WTC11 (cell line): ENCODE measurements around the gene SEMA6D. TPM values are rescaled to one million over a fixed set of nuclear protein-coding genes. Genes with fewer than 3 reads are reported as not detected.

Experiments
- ATAC-seq: fragments of 200-7000 bp; cut with Tn5 transposase; 2 replicates; pipeline ENCODE4 v1.10.0; 2021; ENCODE audit warnings: mild to moderate bottlenecking, moderate library complexity
- CTCF ChIA-PET: fragments of 300-600 bp; sonication (Branson Sonifier 250); formaldehyde crosslinking; loops from one replicate; lab custom pipeline; 2021; ENCODE audit warnings: antibody characterized with exemption; lab: Charles Lee
- POLR2A ChIA-PET: fragments of 350-600 bp; sonication (Branson Sonifier 250); formaldehyde crosslinking; loops from one replicate; lab custom pipeline; 2021; ENCODE audit warnings: antibody characterized with exemption; lab: Charles Lee
- DNase-seq: peaks from one replicate; pipeline ENCODE4 v3.0.0; 2021; ENCODE audit warnings: low spot score
- H3K27ac Mint-ChIP-seq: 2 replicates; pipeline ENCODE4 v1.8.0; 2021; ENCODE audit warnings: mixed read lengths
- H3K27me3 Mint-ChIP-seq: 2 replicates; pipeline ENCODE4 v1.8.0; 2021; ENCODE audit warnings: low read depth, mild to moderate bottlenecking, moderate library complexity, mixed read lengths
- H3K36me3 Mint-ChIP-seq: 2 replicates; pipeline ENCODE4 v1.8.0; 2021; ENCODE audit warnings: mixed read lengths
- H3K4me1 Mint-ChIP-seq: 2 replicates; pipeline ENCODE4 v1.8.0; 2022; ENCODE audit warnings: mixed read lengths
- H3K4me3 Mint-ChIP-seq: 2 replicates; pipeline ENCODE4 v1.8.0; 2021; ENCODE audit warnings: mild to moderate bottlenecking, moderate library complexity, mixed read lengths
- H3K9me3 Mint-ChIP-seq: 2 replicates; pipeline ENCODE4 v1.8.0; 2021; ENCODE audit warnings: mixed read lengths
- ESRRA ChIP-seq: sonication (generic); formaldehyde crosslinking; IDR thresholded peaks from 2 replicates; pipeline ENCODE4 v1.8.1; 2022; ENCODE audit warnings: mild to moderate bottlenecking, missing genetic modification reagents, borderline replicate concordance
- ETV6 ChIP-seq: sonication (generic); formaldehyde crosslinking; IDR thresholded peaks from 2 replicates; pipeline ENCODE4 v1.8.1; 2022; ENCODE audit warnings: mild to moderate bottlenecking, missing genetic modification reagents
- FOXP1 ChIP-seq: sonication (generic); formaldehyde crosslinking; IDR thresholded peaks from 2 replicates; pipeline ENCODE4 v1.8.0; 2022; ENCODE audit warnings: missing genetic modification reagents, mild to moderate bottlenecking, moderate library complexity, borderline replicate concordance
- GRHL2 ChIP-seq: fragments of 250-450 bp; sonication (Bioruptor Pico); IDR thresholded peaks from 2 replicates; pipeline ENCODE4 v1.8.0; 2022; ENCODE audit warnings: mild to moderate bottlenecking, moderate library complexity; ENCODE audit not compliant: insufficient replicate concordance, severe bottlenecking
- NR2C2 ChIP-seq: sonication (generic); formaldehyde crosslinking; IDR thresholded peaks from 2 replicates; pipeline ENCODE4 v1.8.0; 2022; ENCODE audit warnings: mild to moderate bottlenecking, missing genetic modification reagents
- OVOL2 ChIP-seq: fragments of 250-450 bp; sonication (Bioruptor Pico); IDR thresholded peaks from 2 replicates; pipeline ENCODE4 v1.9.0; 2021; ENCODE audit warnings: mild to moderate bottlenecking, borderline replicate concordance
- ZNF138 ChIP-seq: sonication (generic); formaldehyde crosslinking; conservative IDR thresholded peaks from 2 replicates; pipeline ENCODE4 v1.8.1; 2022; ENCODE audit warnings: mild to moderate bottlenecking, moderate library complexity, missing genetic modification reagents
- ZNF232 ChIP-seq: sonication (generic); formaldehyde crosslinking; IDR thresholded peaks from 2 replicates; pipeline ENCODE4 v1.8.0; 2022; ENCODE audit warnings: mild to moderate bottlenecking, missing genetic modification reagents
- ZNF423 ChIP-seq: fragments of 250-450 bp; sonication (Bioruptor Pico); IDR thresholded peaks from 2 replicates; pipeline ENCODE4 v2.1.2; 2022; ENCODE audit warnings: mild to moderate bottlenecking, moderate library complexity
- ZNF671 ChIP-seq: fragments of 250-450 bp; sonication (Bioruptor Pico); IDR thresholded peaks from 2 replicates; pipeline ENCODE4 v1.8.0; 2021; ENCODE audit warnings: mild to moderate bottlenecking
- total RNA-seq: library from RNA; stranded (reverse); gene quantifications from 3 replicates; pipeline ENCODE4 v1.2.3, GENCODE V29; 2021
- TF ChIP-seq, protein P1 (sequence below): fragments of 200-600 bp; IDR thresholded peaks from 2 replicates; pipeline ENCODE4 v1.8.0; 2022; ENCODE audit warnings: antibody characterized with exemption
- TF ChIP-seq, protein P2 (sequence below): sonication (generic); formaldehyde crosslinking; IDR thresholded peaks from 2 replicates; pipeline ENCODE4 v1.8.0; 2023; ENCODE audit warnings: missing genetic modification reagents
- TF ChIP-seq, protein P3 (sequence below): fragments of 250-450 bp; sonication (Bioruptor Pico); IDR thresholded peaks from 2 replicates; pipeline ENCODE4 v1.8.0; 2021; ENCODE audit warnings: mild to moderate bottlenecking
- TF ChIP-seq, protein P4 (sequence below): sonication (generic); formaldehyde crosslinking; IDR thresholded peaks from 2 replicates; pipeline ENCODE4 v1.8.1; 2022; ENCODE audit warnings: mild to moderate bottlenecking, moderate library complexity, missing genetic modification reagents
- TF ChIP-seq, protein P5 (sequence below): sonication (generic); formaldehyde crosslinking; IDR thresholded peaks from 2 replicates; pipeline ENCODE4 v1.8.1; 2023; ENCODE audit warnings: mild to moderate bottlenecking, missing genetic modification reagents, moderate library complexity
- TF ChIP-seq, protein P6 (sequence below): sonication (generic); formaldehyde crosslinking; IDR thresholded peaks from 2 replicates; pipeline ENCODE4 v1.8.1; 2022; ENCODE audit warnings: mild to moderate bottlenecking, missing genetic modification reagents, moderate library complexity, borderline replicate concordance

Gene SEMA6D
- total RNA-seq, 1 experiment from 2014 or later = 2.6 TPM

DNA sequence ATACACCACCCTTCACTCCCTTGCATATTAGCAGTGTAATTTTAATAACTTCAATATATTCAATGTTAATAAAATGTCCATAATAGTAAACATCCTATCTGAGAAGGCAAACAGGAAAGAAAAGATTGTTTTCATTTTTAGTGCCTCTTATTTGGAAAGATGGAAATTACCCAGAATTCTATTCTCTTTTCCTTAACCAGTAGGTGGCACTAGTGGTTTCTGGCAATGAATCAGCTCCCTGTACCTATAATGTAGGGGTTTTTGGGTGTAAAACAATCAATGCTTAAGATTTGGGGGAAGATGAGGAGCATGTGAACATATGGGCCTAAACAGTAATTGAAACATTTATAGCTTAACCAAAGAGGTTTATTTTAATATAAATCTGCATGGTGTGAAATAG lies 5.7 kb upstream of the SEMA6D start:
- ATAC-seq (no peak), DNase-seq (no peak)
- H3K27ac Mint-ChIP-seq = no peak overlapping the region
- TF ChIP-seq, protein P1, sequence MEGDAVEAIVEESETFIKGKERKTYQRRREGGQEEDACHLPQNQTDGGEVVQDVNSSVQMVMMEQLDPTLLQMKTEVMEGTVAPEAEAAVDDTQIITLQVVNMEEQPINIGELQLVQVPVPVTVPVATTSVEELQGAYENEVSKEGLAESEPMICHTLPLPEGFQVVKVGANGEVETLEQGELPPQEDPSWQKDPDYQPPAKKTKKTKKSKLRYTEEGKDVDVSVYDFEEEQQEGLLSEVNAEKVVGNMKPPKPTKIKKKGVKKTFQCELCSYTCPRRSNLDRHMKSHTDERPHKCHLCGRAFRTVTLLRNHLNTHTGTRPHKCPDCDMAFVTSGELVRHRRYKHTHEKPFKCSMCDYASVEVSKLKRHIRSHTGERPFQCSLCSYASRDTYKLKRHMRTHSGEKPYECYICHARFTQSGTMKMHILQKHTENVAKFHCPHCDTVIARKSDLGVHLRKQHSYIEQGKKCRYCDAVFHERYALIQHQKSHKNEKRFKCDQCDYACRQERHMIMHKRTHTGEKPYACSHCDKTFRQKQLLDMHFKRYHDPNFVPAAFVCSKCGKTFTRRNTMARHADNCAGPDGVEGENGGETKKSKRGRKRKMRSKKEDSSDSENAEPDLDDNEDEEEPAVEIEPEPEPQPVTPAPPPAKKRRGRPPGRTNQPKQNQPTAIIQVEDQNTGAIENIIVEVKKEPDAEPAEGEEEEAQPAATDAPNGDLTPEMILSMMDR = peak; percentile 42; the same call in 1 of the 2 replicates
- no peak for TF ChIP-seq ZNF232 (CRISPR knock-in tag)
- H3K4me1 Mint-ChIP-seq = peaks cover 21% of the 10 kb centered on the region
- no peaks in the 10 kb centered on the region for H3K9me3 Mint-ChIP-seq
- POLR2A ChIA-PET = no interaction called here
- peaks cover 18% of the 10 kb centered on the region for H3K27me3 Mint-ChIP-seq
- H3K36me3 Mint-ChIP-seq = no peaks in the 10 kb centered on the region
- no peak overlapping the region for H3K4me3 Mint-ChIP-seq
- CTCF ChIA-PET = interaction anchor here (0.5 to 2.9 kb wide), 25 partner anchors 10 to 642 kb away, joined by 3 to 28 read pairs (median 3); no protein-coding TSS in a partner anchor

DNA sequence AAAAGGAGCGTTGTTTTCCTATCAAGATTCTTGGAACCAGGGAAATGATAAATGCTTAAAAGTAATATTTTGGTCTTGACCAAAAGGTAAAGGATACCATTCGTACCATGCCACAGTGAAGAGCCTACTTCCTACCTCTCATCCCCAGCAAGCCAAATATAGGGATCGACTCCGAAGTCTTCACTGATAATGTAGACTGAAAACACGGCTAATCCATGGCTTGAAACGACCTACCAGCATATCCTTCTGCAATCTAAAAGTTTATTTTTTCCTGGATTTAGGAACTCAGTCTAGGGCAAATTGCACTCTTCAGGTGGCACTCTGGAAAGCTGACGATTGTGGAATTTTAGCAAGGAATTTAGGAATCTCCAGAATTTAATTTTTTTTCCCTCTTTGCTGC lies 1.9 kb upstream of the SEMA6D start:
- CTCF ChIA-PET = interaction anchor here (3.5 to 3.9 kb wide), 3 partner anchors 244 to 519 kb away, joined by 13 to 26 read pairs (median 19); no protein-coding TSS in a partner anchor
- POLR2A ChIA-PET = no interaction called here
- Mint-ChIP-seq H3K4me1 (peaks cover 40% of the 10 kb centered on the region), H3K9me3 (no peaks in the 10 kb centered on the region), H3K36me3 (no peaks in the 10 kb centered on the region), H3K4me3 (peak overlapping the region; percentile 30; the same call in 1 of the 2 replicates), H3K27me3 (peaks cover 39% of the 10 kb centered on the region)
- no peak for DNase-seq
- TF ChIP-seq, protein P2, sequence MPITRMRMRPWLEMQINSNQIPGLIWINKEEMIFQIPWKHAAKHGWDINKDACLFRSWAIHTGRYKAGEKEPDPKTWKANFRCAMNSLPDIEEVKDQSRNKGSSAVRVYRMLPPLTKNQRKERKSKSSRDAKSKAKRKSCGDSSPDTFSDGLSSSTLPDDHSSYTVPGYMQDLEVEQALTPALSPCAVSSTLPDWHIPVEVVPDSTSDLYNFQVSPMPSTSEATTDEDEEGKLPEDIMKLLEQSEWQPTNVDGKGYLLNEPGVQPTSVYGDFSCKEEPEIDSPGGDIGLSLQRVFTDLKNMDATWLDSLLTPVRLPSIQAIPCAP (CRISPR knock-in tag) = no peak
- TF ChIP-seq, protein P3, sequence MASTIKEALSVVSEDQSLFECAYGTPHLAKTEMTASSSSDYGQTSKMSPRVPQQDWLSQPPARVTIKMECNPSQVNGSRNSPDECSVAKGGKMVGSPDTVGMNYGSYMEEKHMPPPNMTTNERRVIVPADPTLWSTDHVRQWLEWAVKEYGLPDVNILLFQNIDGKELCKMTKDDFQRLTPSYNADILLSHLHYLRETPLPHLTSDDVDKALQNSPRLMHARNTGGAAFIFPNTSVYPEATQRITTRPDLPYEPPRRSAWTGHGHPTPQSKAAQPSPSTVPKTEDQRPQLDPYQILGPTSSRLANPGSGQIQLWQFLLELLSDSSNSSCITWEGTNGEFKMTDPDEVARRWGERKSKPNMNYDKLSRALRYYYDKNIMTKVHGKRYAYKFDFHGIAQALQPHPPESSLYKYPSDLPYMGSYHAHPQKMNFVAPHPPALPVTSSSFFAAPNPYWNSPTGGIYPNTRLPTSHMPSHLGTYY (CRISPR knock-in tag) = no peak
- TF ChIP-seq, protein P4, sequence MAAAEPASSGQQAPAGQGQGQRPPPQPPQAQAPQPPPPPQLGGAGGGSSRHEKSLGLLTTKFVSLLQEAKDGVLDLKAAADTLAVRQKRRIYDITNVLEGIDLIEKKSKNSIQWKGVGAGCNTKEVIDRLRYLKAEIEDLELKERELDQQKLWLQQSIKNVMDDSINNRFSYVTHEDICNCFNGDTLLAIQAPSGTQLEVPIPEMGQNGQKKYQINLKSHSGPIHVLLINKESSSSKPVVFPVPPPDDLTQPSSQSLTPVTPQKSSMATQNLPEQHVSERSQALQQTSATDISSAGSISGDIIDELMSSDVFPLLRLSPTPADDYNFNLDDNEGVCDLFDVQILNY (CRISPR knock-in tag) = no peak
- TF ChIP-seq, protein P5, sequence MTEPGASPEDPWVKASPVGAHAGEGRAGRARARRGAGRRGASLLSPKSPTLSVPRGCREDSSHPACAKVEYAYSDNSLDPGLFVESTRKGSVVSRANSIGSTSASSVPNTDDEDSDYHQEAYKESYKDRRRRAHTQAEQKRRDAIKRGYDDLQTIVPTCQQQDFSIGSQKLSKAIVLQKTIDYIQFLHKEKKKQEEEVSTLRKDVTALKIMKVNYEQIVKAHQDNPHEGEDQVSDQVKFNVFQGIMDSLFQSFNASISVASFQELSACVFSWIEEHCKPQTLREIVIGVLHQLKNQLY = no peak
- TF ChIP-seq, protein P1 = no peak
- TF ChIP-seq GRHL2 (CRISPR knock-in tag) = no peak
- no peak for TF ChIP-seq ZNF423 (CRISPR knock-in tag)
- TF ChIP-seq OVOL2 (CRISPR knock-in tag) = no peak
- TF ChIP-seq FOXP1 (CRISPR knock-in tag) = no peak
- no peak for TF ChIP-seq NR2C2 (CRISPR knock-in tag)
- TF ChIP-seq, protein P6, sequence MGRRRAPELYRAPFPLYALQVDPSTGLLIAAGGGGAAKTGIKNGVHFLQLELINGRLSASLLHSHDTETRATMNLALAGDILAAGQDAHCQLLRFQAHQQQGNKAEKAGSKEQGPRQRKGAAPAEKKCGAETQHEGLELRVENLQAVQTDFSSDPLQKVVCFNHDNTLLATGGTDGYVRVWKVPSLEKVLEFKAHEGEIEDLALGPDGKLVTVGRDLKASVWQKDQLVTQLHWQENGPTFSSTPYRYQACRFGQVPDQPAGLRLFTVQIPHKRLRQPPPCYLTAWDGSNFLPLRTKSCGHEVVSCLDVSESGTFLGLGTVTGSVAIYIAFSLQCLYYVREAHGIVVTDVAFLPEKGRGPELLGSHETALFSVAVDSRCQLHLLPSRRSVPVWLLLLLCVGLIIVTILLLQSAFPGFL = no peak
- TF ChIP-seq ZNF671 = no peak
- no peak for TF ChIP-seq ETV6 (CRISPR knock-in tag)
- no peak for TF ChIP-seq ESRRA (CRISPR knock-in tag)
- TF ChIP-seq ZNF138 (CRISPR knock-in tag) = no peak
- TF ChIP-seq, all 79 proteins: peak for 0
- no peak for ATAC-seq
- H3K27ac Mint-ChIP-seq = no peak overlapping the region
